ENCODE measurements around the gene IFTAP. TPM values are rescaled to one million over a fixed set of nuclear protein-coding genes. Genes with fewer than 3 reads are reported as not detected.

The IFTAP gene
- total RNA-seq, 2 donors from 2014 or later, result 0.89 to 2.2 TPM

- DNase-seq (ENCODE audit: low spot score), result no peak
- Mint-ChIP-seq H3K4me3 (no peak overlapping the region), H3K27me3 (no peaks in the 10 kb centered on the region), H3K27ac (no peak overlapping the region), H3K36me3 (no peaks in the 10 kb centered on the region), H3K4me1 (ENCODE audit: low read depth in 2 of 2) (no peaks in the 10 kb centered on the region), H3K9me3 (no peaks in the 10 kb centered on the region)
- no peak for ATAC-seq
Observed at GRCh38 chr11:36577859-36578258, 16.4 kb upstream of the IFTAP start.

- Mint-ChIP-seq H3K4me1 (ENCODE audit: low read depth in 2 of 2) (no peaks in the 10 kb centered on the region), H3K36me3 (no peaks in the 10 kb centered on the region), H3K27me3 (peaks cover 0 to 2% of the 10 kb centered on the region in 2 donors), H3K9me3 (no peaks in the 10 kb centered on the region), H3K4me3 (no peak overlapping the region), H3K27ac (no peak overlapping the region)
- ATAC-seq (no peak), DNase-seq (ENCODE audit: low spot score) (no peak)
Observed at GRCh38 chr11:36578458-36578857, 15.8 kb upstream of the IFTAP start.

- no peak overlapping the region for H3K27ac Mint-ChIP-seq
- H3K27me3 Mint-ChIP-seq, result peaks cover 6 to 8% of the 10 kb centered on the region in 2 donors
- H3K36me3 Mint-ChIP-seq, result no peaks in the 10 kb centered on the region
- no peak for DNase-seq (ENCODE audit: low spot score)
- no peak overlapping the region for H3K4me3 Mint-ChIP-seq
- no peaks in the 10 kb centered on the region for H3K9me3 Mint-ChIP-seq
- H3K4me1 Mint-ChIP-seq (ENCODE audit: low read depth in 2 of 2), result no peaks in the 10 kb centered on the region
- ATAC-seq, result no peak
Observed at GRCh38 chr11:36581536-36581935, 12.8 kb upstream of the IFTAP start.

GRCh38 chr11:36583667-36584066 lies 10.6 kb upstream of the IFTAP start:
- Mint-ChIP-seq H3K4me1 (ENCODE audit: low read depth in 2 of 2) (no peaks in the 10 kb centered on the region), H3K9me3 (no peaks in the 10 kb centered on the region), H3K4me3 (no peak overlapping the region), H3K36me3 (no peaks in the 10 kb centered on the region), H3K27me3 (peaks cover 15 to 20% of the 10 kb centered on the region in 2 donors), H3K27ac (no peak overlapping the region)
- ATAC-seq, result no peak
- no peak for DNase-seq (ENCODE audit: low spot score)

GRCh38 chr11:36586543-36586942 lies 7.8 kb upstream of the IFTAP start:
- Mint-ChIP-seq H3K4me1 (ENCODE audit: low read depth in 2 of 2) (no peaks in the 10 kb centered on the region), H3K27me3 (peaks cover 25 to 38% of the 10 kb centered on the region in 2 donors), H3K9me3 (no peaks in the 10 kb centered on the region), H3K36me3 (no peaks in the 10 kb centered on the region), H3K27ac (no peak overlapping the region), H3K4me3 (no peak overlapping the region)
- DNase-seq (ENCODE audit: low spot score) (no peak), ATAC-seq (no peak)

- Mint-ChIP-seq H3K4me3 (no peak overlapping the region), H3K27me3 (peaks cover 30 to 44% of the 10 kb centered on the region in 2 donors), H3K4me1 (ENCODE audit: low read depth in 2 of 2) (no peaks in the 10 kb centered on the region), H3K27ac (no peak overlapping the region), H3K36me3 (no peaks in the 10 kb centered on the region), H3K9me3 (no peaks in the 10 kb centered on the region)
- no peak for DNase-seq (ENCODE audit: low spot score)
- no peak for ATAC-seq
Observed at GRCh38 chr11:36588099-36588498, 6.2 kb upstream of the IFTAP start.

- H3K9me3 Mint-ChIP-seq, result no peaks in the 10 kb centered on the region
- no peak for DNase-seq (ENCODE audit: low spot score)
- H3K36me3 Mint-ChIP-seq, result no peaks in the 10 kb centered on the region
- no peak for ATAC-seq
- H3K27me3 Mint-ChIP-seq, result peaks cover 35 to 67% of the 10 kb centered on the region in 2 donors
- peaks cover 6 to 11% of the 10 kb centered on the region in 2 donors for H3K4me1 Mint-ChIP-seq (ENCODE audit: low read depth in 2 of 2)
- no peak overlapping the region for H3K27ac Mint-ChIP-seq
- H3K4me3 Mint-ChIP-seq, result no peak overlapping the region
Observed at GRCh38 chr11:36590513-36590912, 3.8 kb upstream of the IFTAP start.

- H3K4me1 Mint-ChIP-seq (ENCODE audit: low read depth in 2 of 2), result peaks cover 6 to 11% of the 10 kb centered on the region in 2 donors
- DNase-seq (ENCODE audit: low spot score), result no peak
- H3K4me3 Mint-ChIP-seq, result no peak overlapping the region
- H3K36me3 Mint-ChIP-seq, result no peaks in the 10 kb centered on the region
- H3K27me3 Mint-ChIP-seq, result peaks cover 31 to 63% of the 10 kb centered on the region in 2 donors
- ATAC-seq, result no peak
- H3K9me3 Mint-ChIP-seq, result no peaks in the 10 kb centered on the region
- no peak overlapping the region for H3K27ac Mint-ChIP-seq
Observed at GRCh38 chr11:36591433-36591832, 2.9 kb upstream of the IFTAP start.

GRCh38 chr11:36596880-36597279 lies 2.6 kb downstream of the IFTAP start:
- Mint-ChIP-seq H3K27me3 (peaks cover 12 to 38% of the 10 kb centered on the region in 2 donors), H3K4me3 (no peak overlapping the region), H3K4me1 (ENCODE audit: low read depth in 2 of 2) (peaks cover 6 to 11% of the 10 kb centered on the region in 2 donors), H3K27ac (no peak overlapping the region), H3K36me3 (no peaks in the 10 kb centered on the region), H3K9me3 (no peaks in the 10 kb centered on the region)
- no peak for DNase-seq (ENCODE audit: low spot score)
- no peak for ATAC-seq

- Mint-ChIP-seq H3K27ac (no peak within 1 kb of the TSS), H3K9me3 (no peaks in the 10 kb centered on the region), H3K36me3 (no peaks in the 10 kb centered on the region), H3K4me1 (ENCODE audit: low read depth in 2 of 2) (peaks cover 6 to 11% of the 10 kb centered on the region in 2 donors), H3K27me3 (peaks cover 11 to 43% of the 10 kb centered on the region in 2 donors), H3K4me3 (no peak within 1 kb of the TSS)
- ATAC-seq, result no peak
- DNase-seq (ENCODE audit: low spot score), result no peak
Observed at GRCh38 chr11:36598051-36598450, 3.7 kb downstream of the IFTAP start, which contains the start of gene RAG2. RAG2 (minus strand) TSS chr11:36598236; CDS start chr11:36594168, 4,068 bp downstream.

GRCh38 chr11:36600180-36600579 lies 5.9 kb downstream of the IFTAP start:
- Mint-ChIP-seq H3K27ac (no peak overlapping the region), H3K9me3 (no peaks in the 10 kb centered on the region), H3K4me1 (ENCODE audit: low read depth in 2 of 2) (no peaks in the 10 kb centered on the region), H3K36me3 (no peaks in the 10 kb centered on the region), H3K27me3 (peaks cover 4 to 30% of the 10 kb centered on the region in 2 donors), H3K4me3 (no peak overlapping the region)
- ATAC-seq (no peak), DNase-seq (ENCODE audit: low spot score) (no peak)

GRCh38 chr11:36601155-36601554 lies 6.9 kb downstream of the IFTAP start:
- Mint-ChIP-seq H3K9me3 (no peaks in the 10 kb centered on the region), H3K4me3 (no peak overlapping the region), H3K27ac (no peak overlapping the region), H3K4me1 (ENCODE audit: low read depth in 2 of 2) (no peaks in the 10 kb centered on the region), H3K36me3 (no peaks in the 10 kb centered on the region), H3K27me3 (peaks cover 4 to 25% of the 10 kb centered on the region in 2 donors)
- DNase-seq (ENCODE audit: low spot score) (no peak), ATAC-seq (no peak)

GRCh38 chr11:36602135-36602534 lies 7.8 kb downstream of the IFTAP start:
- H3K27me3 Mint-ChIP-seq, result peaks cover 4 to 25% of the 10 kb centered on the region in 2 donors
- no peaks in the 10 kb centered on the region for H3K9me3 Mint-ChIP-seq
- H3K36me3 Mint-ChIP-seq, result no peaks in the 10 kb centered on the region
- no peak for ATAC-seq
- no peak overlapping the region for H3K4me3 Mint-ChIP-seq
- DNase-seq (ENCODE audit: low spot score), result no peak
- no peak overlapping the region for H3K27ac Mint-ChIP-seq
- no peaks in the 10 kb centered on the region for H3K4me1 Mint-ChIP-seq (ENCODE audit: low read depth in 2 of 2)

GRCh38 chr11:36605221-36606216 lies 11.2 kb downstream of the IFTAP start:
- H3K27ac Mint-ChIP-seq, result no peak overlapping the region
- ATAC-seq, result no peak
- peaks cover 7 to 33% of the 10 kb centered on the region in 2 donors for H3K27me3 Mint-ChIP-seq
- no peak for DNase-seq (ENCODE audit: low spot score)
- no peak overlapping the region for H3K4me3 Mint-ChIP-seq
- H3K36me3 Mint-ChIP-seq, result no peaks in the 10 kb centered on the region
- no peaks in the 10 kb centered on the region for H3K9me3 Mint-ChIP-seq
- no peaks in the 10 kb centered on the region for H3K4me1 Mint-ChIP-seq (ENCODE audit: low read depth in 2 of 2)
